ENCODE results near the gene PARD3.
"Not testable (repeated sequence)": the region's sequence is repeated elsewhere in the genome, so short reads cannot be mapped to it uniquely, and the experiment has no call there.

DNA sequence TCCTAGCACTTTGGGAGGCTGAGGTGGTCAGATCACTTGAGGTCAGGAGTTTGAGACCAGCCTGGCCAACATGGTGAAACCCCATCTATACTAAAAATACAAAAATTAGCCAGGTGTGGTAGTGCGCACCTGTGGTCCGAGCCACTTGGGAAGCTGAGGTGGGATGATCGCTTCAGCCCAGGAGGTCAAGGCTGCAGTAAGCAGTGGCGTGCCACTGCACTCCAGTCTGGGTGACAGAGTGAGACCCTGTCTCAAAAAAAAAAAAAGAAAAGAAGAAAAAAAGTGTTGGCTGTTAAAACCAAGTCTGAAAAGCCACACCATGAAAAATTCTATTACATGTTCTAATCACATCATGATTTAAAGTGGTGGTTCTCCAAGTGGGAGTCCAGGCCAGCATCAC lies 108.1 kb downstream of the PARD3 start:
- TF ChIP-seq, protein P1, sequence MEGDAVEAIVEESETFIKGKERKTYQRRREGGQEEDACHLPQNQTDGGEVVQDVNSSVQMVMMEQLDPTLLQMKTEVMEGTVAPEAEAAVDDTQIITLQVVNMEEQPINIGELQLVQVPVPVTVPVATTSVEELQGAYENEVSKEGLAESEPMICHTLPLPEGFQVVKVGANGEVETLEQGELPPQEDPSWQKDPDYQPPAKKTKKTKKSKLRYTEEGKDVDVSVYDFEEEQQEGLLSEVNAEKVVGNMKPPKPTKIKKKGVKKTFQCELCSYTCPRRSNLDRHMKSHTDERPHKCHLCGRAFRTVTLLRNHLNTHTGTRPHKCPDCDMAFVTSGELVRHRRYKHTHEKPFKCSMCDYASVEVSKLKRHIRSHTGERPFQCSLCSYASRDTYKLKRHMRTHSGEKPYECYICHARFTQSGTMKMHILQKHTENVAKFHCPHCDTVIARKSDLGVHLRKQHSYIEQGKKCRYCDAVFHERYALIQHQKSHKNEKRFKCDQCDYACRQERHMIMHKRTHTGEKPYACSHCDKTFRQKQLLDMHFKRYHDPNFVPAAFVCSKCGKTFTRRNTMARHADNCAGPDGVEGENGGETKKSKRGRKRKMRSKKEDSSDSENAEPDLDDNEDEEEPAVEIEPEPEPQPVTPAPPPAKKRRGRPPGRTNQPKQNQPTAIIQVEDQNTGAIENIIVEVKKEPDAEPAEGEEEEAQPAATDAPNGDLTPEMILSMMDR (IDR thresholded peaks at IDR 0.05), result not testable (repeated sequence)
- not testable (repeated sequence) for TF ChIP-seq POLR2A (IDR thresholded peaks at IDR 0.05)
